ENCODE data around the gene WWOX.
"Not testable (repeated sequence)": the region's sequence is repeated elsewhere in the genome, so short reads cannot be mapped to it uniquely, and the experiment has no call there.

The WWOX gene

GRCh38 chr16:78668393-78668792 lies 568.9 kb downstream of the WWOX start:
- no peak for DNase-seq

- no peak for DNase-seq
Measured at GRCh38 chr16:78669994-78670393, 570.5 kb downstream of the WWOX start.

DNA sequence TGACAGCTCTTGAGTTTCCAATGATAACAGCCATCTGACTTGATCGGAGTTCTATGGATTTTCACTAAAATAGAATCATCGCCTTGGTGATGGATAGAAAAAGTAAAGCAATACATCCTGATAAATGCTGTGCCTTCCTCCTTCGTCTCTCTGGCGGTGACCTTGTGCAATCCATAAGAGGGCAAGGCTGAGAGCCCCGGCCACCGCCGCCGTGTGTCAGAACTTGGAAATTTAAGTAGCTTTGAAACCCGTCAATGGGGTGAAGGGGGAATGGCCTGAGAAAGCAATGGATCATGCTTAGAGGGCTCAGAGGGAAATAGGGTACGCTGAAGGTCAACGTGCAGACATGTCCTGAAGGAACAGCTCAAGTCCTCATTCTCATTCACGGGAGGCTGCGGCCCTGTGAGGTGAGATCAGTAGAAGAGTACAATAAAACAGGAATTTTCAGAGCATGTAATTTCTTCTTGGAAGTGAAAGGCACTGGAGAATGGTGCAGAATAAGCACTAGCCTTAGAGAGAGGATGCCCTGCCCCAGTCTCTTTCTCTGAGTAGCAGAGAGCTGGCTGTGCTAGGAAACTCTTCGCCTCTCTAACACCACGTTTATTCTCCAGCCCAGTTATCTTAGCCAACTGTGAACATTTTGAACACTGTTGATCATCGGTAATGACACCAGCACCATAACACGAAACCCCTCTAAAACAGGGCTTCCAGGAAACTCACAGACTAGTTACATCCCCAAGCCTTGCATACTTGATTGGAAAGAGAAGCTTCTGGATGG lies 573.5 kb downstream of the WWOX start:
- no peak for DNase-seq

GRCh38 chr16:78673884-78674283 lies 574.4 kb downstream of the WWOX start:
- no peak for DNase-seq

- DNase-seq: no peak
Measured at GRCh38 chr16:78675312-78675711, 575.9 kb downstream of the WWOX start.

GRCh38 chr16:78675951-78676792 lies 576.7 kb downstream of the WWOX start:
- DNase-seq: no peak

- no peak for DNase-seq
Measured at GRCh38 chr16:78677181-78677731, 577.8 kb downstream of the WWOX start.

DNA sequence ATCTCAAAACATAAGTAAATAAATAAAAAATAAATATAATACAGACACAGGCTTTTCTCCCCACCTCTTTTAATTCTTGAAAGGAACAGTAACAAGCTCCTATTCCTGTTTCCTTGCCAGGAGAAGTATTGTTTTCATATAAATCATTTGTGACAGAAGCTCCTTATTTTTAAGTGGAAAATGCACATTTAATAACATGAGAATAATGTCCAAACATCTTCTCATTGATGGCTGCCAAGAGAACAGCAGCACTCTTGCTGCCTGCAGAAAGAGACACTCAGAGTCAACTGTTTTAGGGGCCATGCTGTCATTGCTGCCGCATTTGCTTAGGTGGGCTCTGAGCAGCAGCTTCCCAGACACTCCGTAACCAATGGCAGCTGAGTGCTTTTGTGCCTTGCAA lies 580.1 kb downstream of the WWOX start:
- DNase-seq: no peak

- DNase-seq: no peak
Measured at GRCh38 chr16:78681743-78682142, 582.3 kb downstream of the WWOX start.

DNA sequence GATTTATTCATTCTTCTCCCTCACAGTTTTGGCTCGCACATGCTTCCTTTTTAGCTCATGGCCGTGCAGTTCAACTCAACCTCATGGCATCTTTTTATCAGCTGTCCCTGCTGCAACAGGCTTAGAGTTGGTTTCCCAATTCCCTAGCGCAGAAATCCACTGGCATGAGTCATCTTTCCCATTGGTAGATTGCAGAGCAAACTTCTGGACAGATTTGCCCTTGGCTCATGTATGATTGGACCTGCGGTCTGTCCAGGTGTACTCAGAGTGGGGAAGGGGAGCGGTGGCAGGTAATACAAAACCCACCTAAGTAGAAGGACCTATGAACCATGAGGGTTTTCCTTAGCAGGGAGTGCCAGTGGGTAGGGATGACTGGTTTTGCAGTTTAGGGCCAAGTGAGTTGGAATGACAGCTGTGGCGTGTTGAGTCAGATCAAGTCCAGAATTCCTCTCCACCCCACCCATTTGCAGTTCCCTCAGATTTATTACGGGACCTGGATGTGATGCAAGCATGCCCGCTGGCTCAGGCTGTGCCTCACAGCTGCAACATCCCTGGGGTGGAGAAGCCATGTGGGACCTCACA lies 584.7 kb downstream of the WWOX start:
- no peak for DNase-seq

DNA sequence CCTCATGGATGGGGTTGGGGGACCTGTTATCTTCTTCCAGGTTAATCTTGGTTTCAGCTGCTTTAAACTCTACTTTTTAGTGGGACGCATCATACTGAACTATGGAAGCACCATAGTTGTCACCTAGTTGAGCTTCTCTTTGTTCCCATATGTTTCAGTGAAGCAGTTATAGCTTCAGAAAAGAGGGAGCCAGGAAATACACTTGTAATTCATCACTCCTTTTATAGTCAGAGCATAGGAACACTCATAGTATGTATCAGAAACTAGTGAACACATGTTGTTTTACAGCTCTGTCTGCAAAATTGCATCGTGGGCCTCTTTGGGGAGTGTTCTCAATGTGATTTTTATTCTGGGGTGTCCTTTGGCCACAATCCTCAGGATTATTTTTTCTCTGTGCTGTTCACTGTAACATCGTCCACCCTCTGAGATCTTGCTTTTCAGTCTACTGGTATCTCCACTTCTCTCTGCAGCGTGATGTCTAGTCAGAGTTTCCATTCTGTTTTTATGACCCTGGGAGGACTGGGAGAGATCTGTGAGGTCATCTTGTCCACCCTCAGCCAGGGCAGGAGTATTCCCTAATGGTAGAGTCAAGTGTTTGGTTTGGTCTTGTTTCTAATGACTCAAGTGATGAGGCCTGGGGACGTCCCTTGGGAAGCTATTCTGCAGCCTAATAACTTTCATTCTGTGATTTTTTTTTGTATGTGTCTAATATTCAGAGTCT lies 585.4 kb downstream of the WWOX start:
- no peak for DNase-seq

- DNase-seq: no peak
Measured at GRCh38 chr16:78686601-78687000, 587.1 kb downstream of the WWOX start.

- DNase-seq: no peak
Measured at GRCh38 chr16:78689028-78689427, 589.6 kb downstream of the WWOX start.

GRCh38 chr16:78689536-78689935 lies 590.1 kb downstream of the WWOX start:
- DNase-seq: no peak

DNA sequence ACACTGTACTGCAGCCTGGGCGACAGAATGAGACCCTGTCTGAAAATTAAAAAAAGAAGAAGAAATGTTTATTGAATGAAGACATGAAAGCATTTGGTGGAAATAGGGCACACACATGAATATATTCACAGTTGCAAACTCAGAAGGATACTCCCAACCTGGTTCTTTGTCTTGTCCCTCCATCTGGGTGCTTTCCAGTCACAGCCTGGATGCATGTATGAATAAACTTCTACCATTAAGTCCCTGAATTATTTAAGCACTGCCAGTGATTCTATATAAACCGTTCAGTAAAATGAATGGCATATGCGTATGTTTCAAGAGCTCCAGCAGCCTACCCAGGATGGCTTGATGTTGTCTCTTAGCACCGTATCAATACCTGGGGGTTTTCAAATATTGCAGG lies 591.1 kb downstream of the WWOX start:
- DNase-seq: no peak

DNA sequence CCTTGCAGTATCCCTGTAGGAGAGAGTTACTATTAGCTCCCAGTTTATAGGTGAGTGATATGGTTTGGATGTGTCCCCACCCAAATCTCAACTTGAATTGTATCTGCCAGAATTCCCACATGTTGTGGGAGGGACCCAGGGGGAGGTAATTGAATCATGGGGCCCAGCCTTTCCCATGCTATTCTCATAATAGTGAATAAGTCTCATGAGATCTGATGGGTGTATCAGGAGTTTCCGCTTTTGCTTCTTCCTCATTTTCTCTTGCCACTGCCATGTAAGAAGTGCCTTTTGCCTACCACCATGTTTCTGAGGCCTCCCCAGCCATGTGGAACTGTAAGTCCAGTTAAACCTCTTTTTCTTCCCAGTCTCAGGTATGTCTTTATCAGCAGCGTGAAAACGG lies 592.3 kb downstream of the WWOX start:
- DNase-seq: not testable (repeated sequence)

- DNase-seq: no peak
Measured at GRCh38 chr16:78693496-78693895, 594.0 kb downstream of the WWOX start.

DNA sequence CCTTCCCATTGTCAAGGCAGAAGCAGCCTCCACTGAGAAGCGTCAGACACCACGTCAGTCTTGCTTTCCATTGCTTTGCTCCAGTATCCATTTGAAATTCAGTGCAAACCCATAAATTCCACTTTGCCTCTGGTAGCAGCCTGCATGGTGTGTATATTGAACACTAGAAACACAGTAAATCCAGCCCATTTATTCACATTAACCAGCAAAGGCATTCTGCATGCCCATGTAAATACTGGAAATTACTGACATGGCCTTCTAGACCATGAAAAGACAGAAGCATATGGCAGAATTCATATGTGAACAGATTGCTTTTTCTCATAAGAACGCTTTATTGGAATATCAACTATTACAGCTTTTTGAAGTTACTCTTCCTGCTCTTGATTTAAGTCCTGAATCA lies 595.0 kb downstream of the WWOX start:
- DNase-seq: no peak

GRCh38 chr16:78695391-78695790 lies 595.9 kb downstream of the WWOX start:
- no peak for DNase-seq

- no peak for DNase-seq
Measured at GRCh38 chr16:78696797-78697196, 597.3 kb downstream of the WWOX start.

DNA sequence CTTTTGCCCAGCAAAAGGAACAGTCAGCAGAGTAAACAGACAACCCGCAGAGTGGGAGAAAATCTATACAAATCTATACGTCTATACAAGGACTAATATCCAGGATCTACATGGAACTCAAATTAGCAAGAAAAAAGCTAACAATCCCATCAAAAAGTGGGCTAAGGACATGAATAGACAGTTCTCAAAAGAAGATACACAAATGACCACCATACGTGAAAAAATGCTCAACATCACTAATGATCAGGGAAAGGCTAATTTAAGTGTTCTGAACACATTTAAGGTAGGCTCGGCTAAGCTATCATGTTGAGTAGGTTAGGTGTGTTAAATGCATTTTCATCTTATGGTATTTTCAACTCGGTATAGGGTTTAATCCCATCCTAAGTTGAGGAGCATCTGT lies 598.0 kb downstream of the WWOX start:
- no peak for DNase-seq

DNA sequence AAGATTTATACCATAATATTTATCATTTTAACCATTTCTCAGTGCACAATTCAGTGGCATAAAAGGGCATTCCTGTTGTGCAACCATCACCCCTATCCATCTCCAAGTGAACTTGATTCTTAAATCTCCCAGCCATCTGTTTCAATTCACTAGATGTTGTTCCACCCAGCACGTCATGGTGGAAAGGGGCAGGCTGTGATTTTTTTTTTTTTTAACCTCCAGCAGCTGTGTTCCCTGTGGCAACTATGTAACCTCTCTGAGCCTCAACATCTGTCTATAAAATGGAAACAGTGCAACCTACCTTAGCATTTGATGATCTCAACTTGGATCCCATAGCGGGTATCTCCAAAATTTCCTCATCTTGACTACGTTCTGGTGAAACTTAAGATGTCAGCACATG lies 604.5 kb downstream of the WWOX start:
- DNase-seq: no peak

- no peak for DNase-seq
Measured at GRCh38 chr16:78704416-78704815, 605.0 kb downstream of the WWOX start.
